Left ventricle myocardium inferior (tissue), 1 donor: Measurements from ENCODE around the gene CEP57. TPM values are rescaled to one million over a fixed set of nuclear protein-coding genes. Genes with fewer than 3 reads are reported as not detected.

Experiments
- DNase-seq: peaks from one replicate; pipeline ENCODE4 v3.0.0-alpha.2; 2020
- H3K27ac ChIP-seq: fragments of 200-600 bp; replicated peaks from 2 replicates; pipeline ENCODE4 v1.8.0; 2021
- H3K27me3 ChIP-seq: fragments of 200-600 bp; 2 replicates; pipeline ENCODE4 v1.8.0; 2021; ENCODE audit warnings: low read depth
- H3K36me3 ChIP-seq: fragments of 200-600 bp; 2 replicates; pipeline ENCODE4 v1.8.0; 2021
- H3K4me1 ChIP-seq: fragments of 200-600 bp; 2 replicates; pipeline ENCODE4 v1.8.0; 2021
- H3K4me3 ChIP-seq: fragments of 200-600 bp; 2 replicates; pipeline ENCODE4 v1.8.0; 2021; ENCODE audit warnings: mild to moderate bottlenecking, moderate library complexity
- H3K9me3 ChIP-seq: fragments of 200-600 bp; replicated peaks from 2 replicates; pipeline ENCODE4 v1.8.0; 2021
- intact Hi-C: fragments of 100-400 bp; cut with micrococcal nuclease; formaldehyde crosslinking; loops from one replicate; pipeline ENCODE4 v1.11.0; 2022
- total RNA-seq: library from RNA; stranded (reverse); fragmentation: NEBNext Ultra II Directional; extraction: Animal tissue kit (Norgen Biotek cat#: 25700); gene quantifications from one replicate; pipeline ENCODE4 v1.2.1, GENCODE V29; 2021
- TF ChIP-seq, protein P1 (sequence below): fragments of 200-600 bp; IDR thresholded peaks from 2 replicates; pipeline ENCODE4 v1.8.0; 2021; ENCODE audit warnings: antibody characterized with exemption, mild to moderate bottlenecking, borderline replicate concordance
- donor health status: DM: no; HTN: yes; CAD: no; lungs with severe emphysema.

Gene CEP57
- total RNA-seq, 1 donor from 2014 or later = 22.2 TPM

DNA sequence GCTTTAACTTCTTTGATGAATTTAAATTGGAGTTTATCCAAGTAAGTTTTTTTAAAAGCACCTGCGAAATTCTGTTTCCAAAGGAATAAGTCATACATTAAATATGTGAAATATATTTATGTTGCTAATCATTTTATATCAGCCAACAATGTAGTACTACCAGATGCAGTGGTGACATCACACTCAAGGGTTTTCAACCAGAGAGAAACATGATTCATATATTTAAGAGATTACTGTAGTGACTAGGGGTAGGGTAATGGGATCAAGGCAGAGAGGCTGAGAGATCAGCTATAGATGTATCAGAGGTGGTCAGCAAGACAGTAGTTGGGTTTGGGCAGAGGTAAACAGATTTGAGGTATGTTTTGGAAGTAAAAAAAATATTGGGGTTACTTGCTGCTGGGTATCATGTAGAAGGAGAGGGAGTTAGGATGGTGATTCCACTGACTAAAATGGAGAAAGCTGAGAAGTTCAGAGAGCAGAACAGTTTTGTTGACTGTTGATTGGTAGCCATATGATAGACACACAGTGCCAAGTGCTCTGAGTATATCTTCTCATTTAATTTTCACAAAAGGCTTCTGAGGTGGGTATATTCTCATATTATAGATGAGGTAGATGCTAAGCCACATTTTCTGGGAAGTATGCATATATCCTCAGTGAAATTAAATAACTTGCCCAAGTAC lies 39.4 kb downstream of the CEP57 start:
- Histone ChIP-seq H3K4me3 (no peak overlapping the region), H3K27me3 (no peaks in the 10 kb centered on the region), H3K9me3 (no peaks in the 10 kb centered on the region), H3K36me3 (peaks cover 77% of the 10 kb centered on the region), H3K4me1 (no peaks in the 10 kb centered on the region), H3K27ac (no peak overlapping the region)
- intact Hi-C loops = loop anchor here (10.0 kb wide), 1 partner anchor 565 kb away; the partner anchor contains the start of gene JRKL
- no peak for DNase-seq
- TF ChIP-seq, protein P1, sequence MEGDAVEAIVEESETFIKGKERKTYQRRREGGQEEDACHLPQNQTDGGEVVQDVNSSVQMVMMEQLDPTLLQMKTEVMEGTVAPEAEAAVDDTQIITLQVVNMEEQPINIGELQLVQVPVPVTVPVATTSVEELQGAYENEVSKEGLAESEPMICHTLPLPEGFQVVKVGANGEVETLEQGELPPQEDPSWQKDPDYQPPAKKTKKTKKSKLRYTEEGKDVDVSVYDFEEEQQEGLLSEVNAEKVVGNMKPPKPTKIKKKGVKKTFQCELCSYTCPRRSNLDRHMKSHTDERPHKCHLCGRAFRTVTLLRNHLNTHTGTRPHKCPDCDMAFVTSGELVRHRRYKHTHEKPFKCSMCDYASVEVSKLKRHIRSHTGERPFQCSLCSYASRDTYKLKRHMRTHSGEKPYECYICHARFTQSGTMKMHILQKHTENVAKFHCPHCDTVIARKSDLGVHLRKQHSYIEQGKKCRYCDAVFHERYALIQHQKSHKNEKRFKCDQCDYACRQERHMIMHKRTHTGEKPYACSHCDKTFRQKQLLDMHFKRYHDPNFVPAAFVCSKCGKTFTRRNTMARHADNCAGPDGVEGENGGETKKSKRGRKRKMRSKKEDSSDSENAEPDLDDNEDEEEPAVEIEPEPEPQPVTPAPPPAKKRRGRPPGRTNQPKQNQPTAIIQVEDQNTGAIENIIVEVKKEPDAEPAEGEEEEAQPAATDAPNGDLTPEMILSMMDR = no peak

DNA sequence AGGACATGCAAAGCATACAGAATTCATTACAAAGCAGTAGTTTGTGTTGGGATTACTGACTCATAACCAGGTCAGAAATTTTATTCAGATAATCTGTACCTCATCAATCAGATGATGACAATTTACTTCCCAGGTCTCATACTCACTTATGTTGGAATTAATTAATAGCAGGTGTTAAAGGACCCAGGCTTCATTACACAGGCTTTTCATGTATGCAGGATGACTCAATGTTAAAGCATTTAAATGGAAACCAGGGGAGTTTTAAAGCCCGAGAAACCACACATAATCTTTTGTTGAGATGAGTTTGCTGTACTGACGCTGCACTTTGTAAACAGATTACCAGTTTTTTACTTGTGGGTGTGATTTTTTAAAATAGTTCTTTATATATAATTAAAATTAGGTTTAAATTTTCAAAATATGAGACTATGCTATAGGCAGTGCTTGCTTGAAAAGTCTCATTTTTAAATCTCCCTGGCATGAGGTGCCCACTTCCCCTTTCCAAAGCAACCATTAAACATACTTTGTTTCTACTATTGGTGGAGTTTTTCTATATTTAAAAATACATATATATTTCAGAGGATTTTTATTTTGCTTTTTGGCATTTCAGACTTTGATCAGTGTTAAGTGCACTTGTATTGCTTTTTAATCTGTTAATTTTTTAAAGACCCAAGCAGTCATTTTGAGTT lies 41.0 kb downstream of the CEP57 start:
- intact Hi-C loops = loop anchor here (10.0 kb wide), 1 partner anchor 563 kb away; the partner anchor contains the start of gene JRKL
- Histone ChIP-seq H3K27ac (no peak overlapping the region), H3K27me3 (no peaks in the 10 kb centered on the region), H3K9me3 (no peaks in the 10 kb centered on the region), H3K36me3 (peaks cover 85% of the 10 kb centered on the region), H3K4me1 (peaks cover 3% of the 10 kb centered on the region), H3K4me3 (no peak overlapping the region)
- TF ChIP-seq, protein P1 = no peak
- DNase-seq = no peak

DNA sequence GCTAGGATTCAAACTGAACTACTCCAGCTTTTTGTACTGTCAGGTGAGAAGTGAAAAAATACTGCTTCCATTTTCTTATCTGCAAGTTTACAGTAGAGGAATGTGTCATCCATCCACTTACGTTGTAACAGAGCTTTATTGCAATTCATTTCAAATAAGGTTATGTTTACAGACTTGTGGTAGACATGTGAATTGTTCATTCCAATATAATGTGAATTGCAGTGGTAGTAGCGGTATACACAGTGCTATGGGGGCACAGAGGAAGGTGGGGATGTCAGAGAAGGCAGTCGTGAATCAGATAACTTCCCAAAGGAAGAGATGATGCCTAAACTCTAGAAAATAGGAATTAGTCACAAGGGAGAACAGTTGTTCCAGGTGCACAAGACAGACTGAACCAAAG lies 42.5 kb downstream of the CEP57 start:
- peaks cover 5% of the 10 kb centered on the region for H3K4me1 ChIP-seq
- intact Hi-C loops = loop anchor here (10.0 kb wide), 1 partner anchor 562 kb away; the partner anchor contains the start of gene JRKL
- no peaks in the 10 kb centered on the region for H3K9me3 ChIP-seq
- DNase-seq = no peak
- TF ChIP-seq, protein P1 = no peak
- no peaks in the 10 kb centered on the region for H3K27me3 ChIP-seq
- H3K27ac ChIP-seq = no peak overlapping the region
- no peak overlapping the region for H3K4me3 ChIP-seq
- H3K36me3 ChIP-seq = peaks cover 81% of the 10 kb centered on the region

DNA sequence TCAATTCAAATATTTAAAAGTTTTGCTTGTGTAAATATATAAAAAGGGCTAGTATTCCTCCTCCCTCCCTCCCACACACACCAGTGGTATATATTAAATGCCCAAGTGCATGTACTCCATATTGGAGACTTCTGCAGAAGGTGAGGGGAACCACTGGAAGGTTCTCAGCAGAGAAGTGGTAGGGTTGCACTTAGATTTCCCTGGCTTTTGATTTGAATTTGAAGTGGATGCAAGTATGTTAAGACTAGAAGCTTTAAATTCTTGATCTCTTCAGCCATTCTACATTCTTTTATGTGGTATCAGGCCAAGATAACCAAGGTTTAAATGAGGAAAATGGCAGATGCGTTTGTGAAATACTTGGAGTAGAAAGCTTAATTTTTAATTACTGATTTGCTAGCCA lies 43.1 kb downstream of the CEP57 start:
- H3K36me3 ChIP-seq = peaks cover 81% of the 10 kb centered on the region
- intact Hi-C loops = loop anchor here (10.0 kb wide), 1 partner anchor 561 kb away; the partner anchor contains the start of gene JRKL
- no peaks in the 10 kb centered on the region for H3K9me3 ChIP-seq
- H3K27me3 ChIP-seq = no peaks in the 10 kb centered on the region
- TF ChIP-seq, protein P1 = no peak
- H3K4me3 ChIP-seq = no peak overlapping the region
- H3K4me1 ChIP-seq = peaks cover 5% of the 10 kb centered on the region
- no peak for DNase-seq
- no peak overlapping the region for H3K27ac ChIP-seq

DNA sequence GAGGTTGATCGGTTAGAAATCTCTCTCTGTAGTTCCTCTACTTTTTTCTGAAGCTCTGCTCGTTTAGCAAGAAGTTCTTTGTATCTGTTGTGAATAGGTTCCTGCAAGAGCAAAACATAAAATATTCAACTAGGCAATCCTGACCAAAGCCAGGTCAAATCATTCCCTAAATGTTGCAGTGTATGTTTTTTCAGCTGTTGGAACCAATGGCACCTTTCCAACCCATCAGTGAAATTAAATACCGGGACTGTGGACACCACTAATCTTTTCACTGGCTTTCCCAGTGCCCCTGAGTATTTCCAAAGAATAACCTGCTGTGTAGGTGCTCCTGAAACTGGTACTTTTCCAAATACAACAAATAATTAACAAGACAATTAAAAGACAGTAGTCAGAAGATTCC lies 45.1 kb downstream of the CEP57 start:
- TF ChIP-seq, protein P1 = no peak
- H3K4me1 ChIP-seq = peaks cover 5% of the 10 kb centered on the region
- no peak for DNase-seq
- no peak overlapping the region for H3K27ac ChIP-seq
- H3K4me3 ChIP-seq = no peak overlapping the region
- H3K36me3 ChIP-seq = peaks cover 79% of the 10 kb centered on the region
- no peaks in the 10 kb centered on the region for H3K27me3 ChIP-seq
- intact Hi-C loops = loop anchor here (10.0 kb wide), 1 partner anchor 559 kb away; the partner anchor contains the start of gene JRKL
- no peaks in the 10 kb centered on the region for H3K9me3 ChIP-seq
